CD4-positive, CD25-positive, alpha-beta regulatory T cell (primary cell): Measurements from ENCODE around the gene MAPK1. TPM values are rescaled to one million over a fixed set of nuclear protein-coding genes. Genes with fewer than 3 reads are reported as not detected.
"Not testable (repeated sequence)": the region's sequence is repeated elsewhere in the genome, so short reads cannot be mapped to it uniquely, and the experiment has no call there.

Experiments
- ATAC-seq, 2 donors: fragments of 150-1000 bp; cut with Tn5 transposase; one replicate each; pipeline ENCODE4 v1.10.0; 2021; ENCODE audit warnings: low read depth in 2 of 2, moderate number of reproducible peaks in 2 of 2, moderate library complexity in 1 of 2
- DNase-seq, 3 donors: peaks; one replicate each; pipeline versions ENCODE4 v3.0.0 to v3.0.0-alpha.2; 2012 to 2022; ENCODE audit warnings: mixed read lengths in 1 of 3
- H3K27ac ChIP-seq: one replicate; pipeline ENCODE4 v1.7.0; 2013; ENCODE audit warnings: mild to moderate bottlenecking, low read length; ENCODE audit not compliant: insufficient read depth, poor library complexity, severe bottlenecking
- H3K27me3 ChIP-seq: one replicate; pipeline ENCODE4 v1.7.0; 2013; ENCODE audit warnings: low read length; ENCODE audit not compliant: control insufficient read depth, insufficient read depth
- H3K36me3 ChIP-seq: one replicate; pipeline ENCODE4 v1.7.0; 2013; ENCODE audit warnings: mild to moderate bottlenecking, low read length, moderate library complexity; ENCODE audit not compliant: control insufficient read depth, insufficient read depth
- H3K4me1 ChIP-seq: 2 replicates; pipeline ENCODE4 v1.7.0; 2013; ENCODE audit warnings: mild to moderate bottlenecking, low read length; ENCODE audit not compliant: insufficient read depth, control insufficient read depth, poor library complexity, severe bottlenecking
- H3K4me3 ChIP-seq: one replicate; pipeline ENCODE4 v1.7.0; 2013; ENCODE audit warnings: low read depth, mild to moderate bottlenecking, low read length, moderate library complexity
- H3K9me3 ChIP-seq, 2 experiments: 1 replicate in 1 of 2; 2 replicates in 1 of 2; pipeline ENCODE4 v1.7.0; 2013; ENCODE audit warnings: low read length in 2 of 2, mild to moderate bottlenecking in 1 of 2, moderate library complexity in 1 of 2; ENCODE audit not compliant: control insufficient read depth in 2 of 2
- H3K27ac Mint-ChIP-seq, 3 donors: one replicate each; pipeline ENCODE4 v1.8.0; 2020 to 2022; ENCODE audit warnings: mild to moderate bottlenecking in 3 of 3, mixed read lengths in 3 of 3, moderate library complexity in 2 of 3
- H3K27me3 Mint-ChIP-seq: one replicate; pipeline ENCODE4 v1.8.0; 2022; ENCODE audit warnings: mild to moderate bottlenecking, mixed read lengths
- H3K36me3 Mint-ChIP-seq: one replicate; pipeline ENCODE4 v1.8.0; 2020; ENCODE audit warnings: mixed read lengths
- H3K4me1 Mint-ChIP-seq, 4 donors: one replicate each; pipeline ENCODE4 v1.8.0; 2020 to 2022; ENCODE audit warnings: mixed read lengths in 4 of 4, mild to moderate bottlenecking in 1 of 4
- H3K4me3 Mint-ChIP-seq, 4 donors: one replicate each; pipeline ENCODE4 v1.8.0; 2020 to 2022; ENCODE audit warnings: mild to moderate bottlenecking in 4 of 4, mixed read lengths in 4 of 4, moderate library complexity in 3 of 4
- H3K9me3 Mint-ChIP-seq, 7 donors: one replicate each; pipeline ENCODE4 v1.8.0; 2020 to 2022; ENCODE audit warnings: mixed read lengths in 7 of 7, mild to moderate bottlenecking in 3 of 7, moderate library complexity in 2 of 7
- polyA plus RNA-seq, 4 donors: library from polyadenylated mRNA; unstranded; fragments of 300-500 nt; fragmentation: Illumina TruSeq; gene quantifications; one replicate each; pipeline ENCODE4 v1.2.3, GENCODE V29; 2021
- total RNA-seq: library from RNA; stranded (reverse); gene quantifications from one replicate; pipeline ENCODE4 v1.2.3, GENCODE V29; 2022

The MAPK1 gene
- total and polyA plus RNA-seq, 5 donors from 2014 or later = 46.5 to 88.0 (median 75.3) TPM

DNA sequence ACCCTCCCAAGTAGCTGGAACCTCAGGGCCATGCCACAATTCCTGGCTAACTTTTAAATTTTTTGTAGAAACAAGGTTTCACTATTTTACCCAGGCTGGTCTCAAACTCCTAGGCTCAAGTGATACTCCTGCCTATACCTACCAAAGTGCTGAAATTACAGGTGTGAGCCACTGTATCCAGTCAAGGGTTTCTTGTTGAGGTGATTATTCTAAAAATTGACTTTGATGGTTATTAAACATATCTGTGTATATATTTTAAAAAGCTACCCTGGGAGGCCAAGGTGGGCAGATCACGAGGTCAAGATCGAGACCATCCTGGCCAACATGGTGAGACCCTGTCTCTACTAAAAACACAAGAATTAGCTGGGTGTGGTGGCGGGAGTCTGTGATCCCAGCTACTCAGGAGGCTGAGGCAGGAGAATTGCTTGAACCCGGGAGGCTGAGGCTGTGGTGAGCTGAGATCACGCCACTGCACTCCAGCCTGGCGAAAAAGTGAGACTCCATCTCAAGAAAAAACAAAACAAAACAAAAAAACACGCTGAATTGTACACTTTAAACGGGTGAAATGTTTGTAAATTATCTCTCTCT, 27.1 kb downstream of the MAPK1 start:
- Histone ChIP-seq H3K27ac (no peak overlapping the region), H3K4me1 (peaks cover 5% of the 10 kb centered on the region), H3K4me3 (no peak overlapping the region), H3K36me3 (peaks cover 2% of the 10 kb centered on the region), H3K27me3 (no peaks in the 10 kb centered on the region), H3K9me3 (no peaks in the 10 kb centered on the region)
- Mint-ChIP-seq H3K27me3 (no peaks in the 10 kb centered on the region), H3K9me3 (no peaks in the 10 kb centered on the region), H3K36me3 (peaks cover 15% of the 10 kb centered on the region), H3K4me1 (peaks cover 32 to 71% (median 50%) of the 10 kb centered on the region in 4 donors), H3K4me3 (no peak overlapping the region), H3K27ac (peak overlapping the region in 1 of 3 donors; percentile 62)
- DNase-seq (no peak), ATAC-seq (no peak)

DNA sequence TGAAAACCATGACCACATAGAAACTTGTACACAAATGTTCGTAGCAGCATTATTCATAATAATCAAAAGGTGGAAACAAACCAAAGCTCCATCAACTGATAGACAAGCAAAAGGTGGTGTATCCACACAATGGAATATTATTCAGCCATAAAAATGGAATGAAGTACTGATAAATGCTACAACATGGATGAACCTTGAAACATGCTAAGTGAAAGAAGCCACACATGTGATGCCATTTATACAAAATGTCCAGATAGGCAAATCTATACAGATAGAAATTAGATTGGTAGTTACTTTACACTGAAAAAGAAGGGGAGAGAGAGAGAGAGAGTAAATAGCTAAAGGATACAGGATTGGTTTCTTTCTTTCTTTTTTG, 27.7 kb downstream of the MAPK1 start:
- DNase-seq = no peak
- peaks cover 38 to 76% (median 55%) of the 10 kb centered on the region in 4 donors for H3K4me1 Mint-ChIP-seq
- Histone ChIP-seq H3K27me3 (no peaks in the 10 kb centered on the region), H3K27ac (no peak overlapping the region), H3K9me3 (no peaks in the 10 kb centered on the region), H3K4me1 (peaks cover 5% of the 10 kb centered on the region), H3K4me3 (no peak overlapping the region), H3K36me3 (peaks cover 2% of the 10 kb centered on the region)
- no peaks in the 10 kb centered on the region for H3K9me3 Mint-ChIP-seq
- H3K4me3 Mint-ChIP-seq = no peak overlapping the region
- H3K36me3 Mint-ChIP-seq = peaks cover 15% of the 10 kb centered on the region
- H3K27me3 Mint-ChIP-seq = no peaks in the 10 kb centered on the region
- no peak for ATAC-seq
- H3K27ac Mint-ChIP-seq = peak overlapping the region in 1 of 3 donors; percentile 62

DNA sequence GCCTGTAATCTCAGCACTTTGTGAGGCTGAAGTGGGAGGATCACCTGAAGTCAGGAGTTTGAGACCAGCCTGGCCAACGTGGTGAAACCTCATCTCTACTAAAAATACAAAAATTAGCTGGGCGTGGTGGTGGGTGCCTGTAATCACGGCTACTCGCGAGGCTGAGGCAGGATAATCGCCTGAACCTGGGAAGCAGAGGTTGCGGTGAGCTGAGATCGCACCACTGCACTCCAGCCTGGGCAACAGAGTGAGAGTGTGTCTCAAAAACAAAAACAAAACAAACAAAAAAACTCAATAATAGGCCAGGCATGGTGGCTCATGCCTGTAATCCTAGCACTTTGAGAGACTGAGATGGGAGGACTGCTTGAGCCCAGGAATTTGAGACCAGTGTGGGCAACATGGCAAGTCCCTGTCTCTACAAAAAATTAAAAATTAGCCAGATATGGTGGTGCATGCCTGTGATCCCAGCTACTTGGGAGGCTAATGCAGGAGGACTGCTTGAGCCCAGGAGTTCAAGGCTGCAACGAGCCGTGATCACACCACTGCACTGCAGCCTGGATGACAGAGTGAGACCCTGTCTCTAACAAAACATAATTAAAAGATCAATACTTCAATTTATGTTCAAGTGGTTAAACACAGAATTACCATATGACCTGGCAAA, 28.2 kb downstream of the MAPK1 start:
- not testable (repeated sequence) for H3K36me3 ChIP-seq, H3K27ac ChIP-seq, H3K9me3 ChIP-seq, H3K9me3 Mint-ChIP-seq, H3K27me3 ChIP-seq, DNase-seq, H3K4me3 Mint-ChIP-seq, H3K27me3 Mint-ChIP-seq, H3K4me3 ChIP-seq, ATAC-seq, H3K4me1 ChIP-seq
- H3K4me1 Mint-ChIP-seq = peaks cover 42 to 75% (median 54%) of the 10 kb centered on the region in 4 donors
- H3K36me3 Mint-ChIP-seq = peaks cover 11% of the 10 kb centered on the region
- peak overlapping the region; percentile 53 to 86 (median 76) for H3K27ac Mint-ChIP-seq

DNA sequence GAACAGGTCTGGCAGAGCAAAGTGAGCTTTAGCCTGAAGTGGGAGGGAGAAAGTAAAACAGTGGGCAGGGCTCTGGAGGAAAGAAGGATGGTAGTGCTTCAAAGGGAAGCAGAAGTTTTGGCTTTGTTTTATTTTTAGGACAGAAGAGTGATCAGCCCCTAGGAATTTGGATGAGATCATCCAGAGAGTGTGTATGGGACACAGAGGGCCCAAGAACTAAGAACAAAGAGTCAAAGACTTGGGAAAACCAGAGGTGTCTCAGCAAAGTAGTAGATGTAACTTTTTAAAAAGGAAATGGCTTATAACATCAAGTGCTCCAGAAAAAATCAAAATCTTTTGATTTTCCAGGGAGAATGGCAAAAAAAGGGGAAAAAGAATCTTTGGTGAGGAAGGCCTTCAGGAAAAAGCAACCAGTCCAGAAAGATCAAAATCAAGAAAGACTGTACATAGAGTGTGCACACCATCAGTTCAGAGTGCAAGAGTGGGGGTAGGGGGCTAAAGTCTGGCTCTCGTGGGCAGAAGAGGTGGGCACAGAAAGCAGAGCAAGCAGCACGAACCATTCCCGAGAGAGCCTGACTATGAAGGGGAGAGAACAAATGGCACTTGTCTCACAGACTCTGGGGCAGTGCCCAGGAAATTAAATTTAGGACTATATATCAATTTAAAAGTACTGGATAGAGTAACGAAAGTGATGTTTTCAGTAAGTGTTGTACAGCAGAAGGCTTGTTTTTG, 30.0 kb downstream of the MAPK1 start:
- H3K9me3 Mint-ChIP-seq = no peaks in the 10 kb centered on the region
- Histone ChIP-seq H3K4me3 (no peak overlapping the region), H3K9me3 (no peaks in the 10 kb centered on the region), H3K36me3 (no peaks in the 10 kb centered on the region), H3K27ac (no peak overlapping the region), H3K4me1 (peaks cover 7% of the 10 kb centered on the region), H3K27me3 (no peaks in the 10 kb centered on the region)
- no peak for DNase-seq
- peaks cover 4% of the 10 kb centered on the region for H3K36me3 Mint-ChIP-seq
- peak overlapping the region in 2 of 4 donors; percentile 51 to 64 for H3K4me3 Mint-ChIP-seq
- H3K4me1 Mint-ChIP-seq = peaks cover 39 to 68% (median 52%) of the 10 kb centered on the region in 4 donors
- H3K27ac Mint-ChIP-seq = peak overlapping the region in 2 of 3 donors; percentile 8 to 72
- no peaks in the 10 kb centered on the region for H3K27me3 Mint-ChIP-seq
- no peak for ATAC-seq

DNA sequence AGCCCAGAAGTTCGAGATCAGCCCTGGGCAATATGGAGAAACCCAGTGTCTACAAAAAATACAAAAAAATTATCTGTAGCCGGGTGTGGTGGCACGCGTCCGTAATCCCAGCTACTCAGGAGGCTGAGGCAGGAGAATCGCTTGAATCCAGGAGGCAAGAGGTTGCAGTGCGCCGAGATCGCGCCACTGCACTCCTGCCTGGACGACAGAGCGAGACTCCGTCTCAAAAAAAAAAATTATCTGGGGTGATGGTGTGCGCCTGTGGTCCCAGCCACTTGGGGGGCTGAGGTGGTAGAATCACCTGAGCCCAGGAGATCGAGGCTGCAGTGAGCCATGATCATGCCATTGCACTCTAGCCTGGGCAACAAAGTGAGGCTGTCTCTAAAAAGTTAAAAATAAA, 31.0 kb downstream of the MAPK1 start:
- H3K4me3 Mint-ChIP-seq = not testable (repeated sequence)

DNA sequence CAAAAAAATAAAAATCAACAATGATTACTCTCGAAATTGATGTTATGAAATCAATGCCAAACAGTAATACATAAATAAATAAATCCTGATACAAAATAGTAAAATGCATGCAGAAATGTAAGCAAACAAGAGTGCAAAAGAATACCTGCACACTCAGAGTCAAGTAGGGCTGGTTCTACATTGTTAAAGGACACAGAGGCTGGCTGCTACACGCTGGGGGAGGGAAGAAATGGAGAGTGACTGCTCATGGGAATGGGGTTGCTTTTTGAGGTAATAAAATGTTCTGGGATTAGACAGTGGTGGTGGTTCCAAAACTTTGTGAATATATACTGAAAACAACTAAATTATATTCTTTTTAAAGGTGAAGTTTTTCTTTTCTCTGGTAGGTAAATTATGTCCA, 32.1 kb downstream of the MAPK1 start:
- no peaks in the 10 kb centered on the region for H3K27me3 ChIP-seq
- ATAC-seq = no peak
- Mint-ChIP-seq H3K27ac (peak overlapping the region in 1 of 3 donors; percentile 84), H3K36me3 (peaks cover 4% of the 10 kb centered on the region), H3K4me3 (peak overlapping the region in 1 of 4 donors; percentile 22), H3K27me3 (no peaks in the 10 kb centered on the region), H3K9me3 (no peaks in the 10 kb centered on the region), H3K4me1 (peaks cover 48 to 78% (median 62%) of the 10 kb centered on the region in 4 donors)
- no peaks in the 10 kb centered on the region for H3K9me3 ChIP-seq
- H3K36me3 ChIP-seq = no peaks in the 10 kb centered on the region
- H3K4me1 ChIP-seq = peaks cover 2% of the 10 kb centered on the region
- no peak overlapping the region for H3K4me3 ChIP-seq
- no peak for DNase-seq
- H3K27ac ChIP-seq = no peak overlapping the region

More for the DNA sequence above, 31.0 kb downstream of the MAPK1 start:
- DNase-seq, H3K27ac ChIP-seq, H3K27me3 Mint-ChIP-seq, ATAC-seq, H3K9me3 Mint-ChIP-seq, H3K27me3 ChIP-seq, H3K4me3 ChIP-seq, H3K36me3 Mint-ChIP-seq, H3K36me3 ChIP-seq, H3K4me1 ChIP-seq, H3K9me3 ChIP-seq: not testable (repeated sequence)
- Mint-ChIP-seq H3K27ac (peak overlapping the region in 2 of 3 donors; percentile 60 to 84), H3K4me1 (peaks cover 48 to 75% (median 59%) of the 10 kb centered on the region in 4 donors)

DNA sequence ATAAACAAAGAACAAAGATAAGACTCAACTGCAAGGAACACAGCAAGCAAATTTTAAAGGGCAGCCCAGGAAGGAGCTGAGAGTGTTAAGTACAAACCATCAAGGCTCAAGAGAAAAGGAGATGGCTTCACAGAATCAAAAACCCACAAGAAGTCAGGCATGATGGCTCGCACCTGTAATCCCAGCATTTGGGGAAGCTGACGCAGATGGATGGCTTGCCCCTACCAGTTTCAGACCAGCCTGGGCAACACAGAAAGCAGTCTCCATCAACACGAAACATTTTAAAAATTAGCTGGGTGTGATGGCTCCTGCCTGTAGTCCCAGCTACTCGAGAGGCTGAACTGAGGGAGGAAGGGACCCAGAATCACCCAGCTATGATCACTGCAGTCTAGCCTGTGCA, 32.6 kb downstream of the MAPK1 start:
- Histone ChIP-seq H3K4me3 (no peak overlapping the region), H3K36me3 (no peaks in the 10 kb centered on the region), H3K9me3 (no peaks in the 10 kb centered on the region), H3K27me3 (no peaks in the 10 kb centered on the region), H3K4me1 (peaks cover 2% of the 10 kb centered on the region), H3K27ac (no peak overlapping the region)
- no peak overlapping the region for H3K4me3 Mint-ChIP-seq
- H3K4me1 Mint-ChIP-seq = peaks cover 50 to 79% (median 60%) of the 10 kb centered on the region in 4 donors
- H3K36me3 Mint-ChIP-seq = peaks cover 2% of the 10 kb centered on the region
- H3K27ac Mint-ChIP-seq = peak overlapping the region in 2 of 3 donors; percentile 84 to 87
- H3K9me3 Mint-ChIP-seq = no peaks in the 10 kb centered on the region
- ATAC-seq = no peak
- no peak for DNase-seq
- H3K27me3 Mint-ChIP-seq = no peaks in the 10 kb centered on the region
